Measurements from ENCODE around the gene PEPD. TPM values are rescaled to one million over a fixed set of nuclear protein-coding genes. Genes with fewer than 3 reads are reported as not detected.

PEPD gene
- total and polyA plus RNA-seq, 7 experiments from 2014 or later = 21.9 to 126 (median 24.6) TPM

DNA sequence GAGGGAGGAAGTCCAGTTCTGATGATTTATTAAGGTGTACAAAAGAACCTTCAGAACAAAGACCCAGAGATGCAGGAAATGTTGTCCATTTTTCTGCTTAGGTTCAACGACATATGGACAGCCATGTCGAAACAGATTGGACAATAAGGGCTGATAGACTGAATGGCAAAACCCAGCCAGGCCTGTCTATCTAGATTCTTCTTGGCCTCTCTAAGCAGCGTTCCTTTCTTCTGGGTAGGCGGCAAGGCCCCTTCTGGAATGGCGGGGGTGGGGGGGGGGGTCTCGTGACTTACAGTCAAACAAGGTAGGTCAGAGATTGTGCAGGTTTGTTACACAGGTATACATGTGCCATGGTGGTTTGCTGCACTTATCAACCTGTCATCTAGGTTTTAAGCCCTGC lies 39.7 kb upstream of the PEPD start:
- H3K27me3 Mint-ChIP-seq = peaks cover 0 to 14% (median 7%) of the 10 kb centered on the region in 5 donors
- ATAC-seq (no peak), DNase-seq (no peak)
- Histone ChIP-seq H3K4me1 (ENCODE audit: control insufficient read depth in 2 of 2, insufficient read depth in 2 of 2, low read length in 2 of 2) (no peaks in the 10 kb centered on the region), H3K4me3 (ENCODE audit: low read length) (no peak overlapping the region), H3K36me3 (ENCODE audit: control insufficient read depth in 2 of 3, insufficient read depth in 3 of 3, low read length in 3 of 3) (no peaks in the 10 kb centered on the region), H3K27me3 (ENCODE audit: control insufficient read depth in 2 of 2, insufficient read depth in 2 of 2, low read length in 2 of 2) (no peaks in the 10 kb centered on the region), H3K27ac (ENCODE audit: low read depth, low read length) (no peak overlapping the region), H3K9me3 (ENCODE audit: control insufficient read depth in 2 of 3, low read length in 3 of 3) (no peaks in the 10 kb centered on the region)
- no peaks in the 10 kb centered on the region for H3K9me3 Mint-ChIP-seq
- H3K27ac Mint-ChIP-seq = no peak overlapping the region
- intact Hi-C loops (cut with micrococcal nuclease) = no loop called here
- CTCF ChIA-PET = no interaction called here
- POLR2A ChIA-PET = no interaction called here
- H3K4me3 Mint-ChIP-seq = no peak overlapping the region
- H3K4me1 Mint-ChIP-seq = peaks cover 0 to under 1% (median 0%) of the 10 kb centered on the region in 7 donors
- H3K36me3 Mint-ChIP-seq = no peaks in the 10 kb centered on the region

GRCh38 chr19:33559996-33560395 lies 38.4 kb upstream of the PEPD start:
- intact Hi-C loops (cut with micrococcal nuclease) = no loop called here
- no peak for DNase-seq
- Mint-ChIP-seq H3K4me3 (no peak overlapping the region), H3K9me3 (no peaks in the 10 kb centered on the region), H3K27me3 (peaks cover 0 to 14% (median 5%) of the 10 kb centered on the region in 5 donors), H3K4me1 (peaks cover 0 to 3% (median 0%) of the 10 kb centered on the region in 7 donors), H3K27ac (no peak overlapping the region), H3K36me3 (no peaks in the 10 kb centered on the region)
- Histone ChIP-seq H3K4me1 (ENCODE audit: control insufficient read depth in 2 of 2, insufficient read depth in 2 of 2, low read length in 2 of 2) (no peaks in the 10 kb centered on the region), H3K4me3 (ENCODE audit: low read length) (no peak overlapping the region), H3K27me3 (ENCODE audit: control insufficient read depth in 2 of 2, insufficient read depth in 2 of 2, low read length in 2 of 2) (no peaks in the 10 kb centered on the region), H3K27ac (ENCODE audit: low read depth, low read length) (no peak overlapping the region), H3K36me3 (ENCODE audit: control insufficient read depth in 2 of 3, insufficient read depth in 3 of 3, low read length in 3 of 3) (no peaks in the 10 kb centered on the region), H3K9me3 (ENCODE audit: control insufficient read depth in 2 of 3, low read length in 3 of 3) (no peaks in the 10 kb centered on the region)
- no peak for ATAC-seq
- POLR2A ChIA-PET = no interaction called here
- CTCF ChIA-PET = no interaction called here

- H3K4me3 ChIP-seq (ENCODE audit: low read length) = no peak overlapping the region
- no peaks in the 10 kb centered on the region for H3K36me3 ChIP-seq (ENCODE audit: control insufficient read depth in 2 of 3, insufficient read depth in 3 of 3, low read length in 3 of 3)
- Mint-ChIP-seq H3K9me3 (peaks cover 0 to 1% (median 0%) of the 10 kb centered on the region in 11 donors), H3K36me3 (no peaks in the 10 kb centered on the region), H3K27me3 (peaks cover 0 to 11% (median 0%) of the 10 kb centered on the region in 5 donors), H3K4me1 (peaks cover 0 to 3% (median 0%) of the 10 kb centered on the region in 7 donors), H3K4me3 (no peak overlapping the region), H3K27ac (no peak overlapping the region)
- intact Hi-C loops (cut with micrococcal nuclease) = no loop called here
- H3K27ac ChIP-seq (ENCODE audit: low read depth, low read length) = no peak overlapping the region
- H3K9me3 ChIP-seq (ENCODE audit: control insufficient read depth in 2 of 3, low read length in 3 of 3) = no peaks in the 10 kb centered on the region
- POLR2A ChIA-PET = no interaction called here
- no peaks in the 10 kb centered on the region for H3K27me3 ChIP-seq (ENCODE audit: control insufficient read depth in 2 of 2, insufficient read depth in 2 of 2, low read length in 2 of 2)
- CTCF ChIA-PET = no interaction called here
- no peak for DNase-seq
- no peak for ATAC-seq
- H3K4me1 ChIP-seq (ENCODE audit: control insufficient read depth in 2 of 2, insufficient read depth in 2 of 2, low read length in 2 of 2) = no peaks in the 10 kb centered on the region
These were observed 37.3 kb upstream of the PEPD start for GRCh38 chr19:33558856-33559255.

- Mint-ChIP-seq H3K27ac (no peak overlapping the region), H3K27me3 (peaks cover 0 to 11% (median 0%) of the 10 kb centered on the region in 5 donors), H3K36me3 (no peaks in the 10 kb centered on the region), H3K4me1 (peaks cover 0 to 3% (median 0%) of the 10 kb centered on the region in 7 donors), H3K4me3 (no peak overlapping the region), H3K9me3 (peaks cover 0 to 1% (median 0%) of the 10 kb centered on the region in 11 donors)
- H3K4me1 ChIP-seq (ENCODE audit: control insufficient read depth in 2 of 2, insufficient read depth in 2 of 2, low read length in 2 of 2) = no peaks in the 10 kb centered on the region
- no peak for DNase-seq
- no peaks in the 10 kb centered on the region for H3K9me3 ChIP-seq (ENCODE audit: control insufficient read depth in 2 of 3, low read length in 3 of 3)
- H3K4me3 ChIP-seq (ENCODE audit: low read length) = no peak overlapping the region
- no peaks in the 10 kb centered on the region for H3K36me3 ChIP-seq (ENCODE audit: control insufficient read depth in 2 of 3, insufficient read depth in 3 of 3, low read length in 3 of 3)
- H3K27ac ChIP-seq (ENCODE audit: low read depth, low read length) = no peak overlapping the region
- intact Hi-C loops (cut with micrococcal nuclease) = no loop called here
- H3K27me3 ChIP-seq (ENCODE audit: control insufficient read depth in 2 of 2, insufficient read depth in 2 of 2, low read length in 2 of 2) = no peaks in the 10 kb centered on the region
- POLR2A ChIA-PET = no interaction called here
- CTCF ChIA-PET = interaction anchor here (0.6 to 0.7 kb wide), 2 partner anchors 40 to 322 kb away, joined by 3 to 4 read pairs; no protein-coding TSS in a partner anchor
- ATAC-seq = no peak
These were observed 36.6 kb upstream of the PEPD start for GRCh38 chr19:33558151-33558550.

GRCh38 chr19:33557720-33558119 lies 36.1 kb upstream of the PEPD start:
- intact Hi-C loops (cut with micrococcal nuclease) = no loop called here
- DNase-seq (no peak), ATAC-seq (no peak)
- Mint-ChIP-seq H3K4me3 (no peak overlapping the region), H3K9me3 (peaks cover 0 to 1% (median 0%) of the 10 kb centered on the region in 11 donors), H3K27me3 (peaks cover 0 to 11% (median 0%) of the 10 kb centered on the region in 5 donors), H3K36me3 (no peaks in the 10 kb centered on the region), H3K27ac (no peak overlapping the region), H3K4me1 (peaks cover 0 to 3% (median 0%) of the 10 kb centered on the region in 7 donors)
- Histone ChIP-seq H3K27ac (ENCODE audit: low read depth, low read length) (no peak overlapping the region), H3K4me3 (ENCODE audit: low read length) (no peak overlapping the region), H3K9me3 (ENCODE audit: control insufficient read depth in 2 of 3, low read length in 3 of 3) (no peaks in the 10 kb centered on the region), H3K27me3 (ENCODE audit: control insufficient read depth in 2 of 2, insufficient read depth in 2 of 2, low read length in 2 of 2) (no peaks in the 10 kb centered on the region), H3K4me1 (ENCODE audit: control insufficient read depth in 2 of 2, insufficient read depth in 2 of 2, low read length in 2 of 2) (no peaks in the 10 kb centered on the region), H3K36me3 (ENCODE audit: control insufficient read depth in 2 of 3, insufficient read depth in 3 of 3, low read length in 3 of 3) (no peaks in the 10 kb centered on the region)
- ChIA-PET POLR2A (no interaction called here), CTCF (interaction anchor here (0.7 kb wide), 1 partner anchor 321 kb away, joined by 3 read pairs; no protein-coding TSS in a partner anchor)

DNA sequence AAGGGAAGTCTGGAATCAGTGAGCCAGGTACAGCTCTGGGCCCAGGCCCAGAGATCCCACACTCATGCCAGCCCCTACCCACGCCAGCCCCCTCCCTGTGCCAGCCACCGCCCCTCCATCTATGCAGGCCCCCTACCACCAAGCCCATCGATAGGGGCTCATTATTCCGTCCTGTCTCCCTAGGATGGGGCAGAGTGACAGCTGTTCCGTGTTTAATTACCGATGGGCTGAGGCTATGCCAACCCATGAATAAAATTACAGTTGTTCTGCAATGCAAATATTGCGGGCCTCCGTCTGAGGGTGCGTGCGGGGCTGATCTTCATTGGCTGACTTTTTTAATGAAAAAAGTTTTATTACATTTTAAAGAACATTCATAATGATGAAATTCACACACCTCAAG lies 35.6 kb upstream of the PEPD start:
- POLR2A ChIA-PET = no interaction called here
- no peak overlapping the region for H3K4me3 Mint-ChIP-seq
- H3K9me3 Mint-ChIP-seq = peaks cover 0 to 1% (median 0%) of the 10 kb centered on the region in 11 donors

DNA sequence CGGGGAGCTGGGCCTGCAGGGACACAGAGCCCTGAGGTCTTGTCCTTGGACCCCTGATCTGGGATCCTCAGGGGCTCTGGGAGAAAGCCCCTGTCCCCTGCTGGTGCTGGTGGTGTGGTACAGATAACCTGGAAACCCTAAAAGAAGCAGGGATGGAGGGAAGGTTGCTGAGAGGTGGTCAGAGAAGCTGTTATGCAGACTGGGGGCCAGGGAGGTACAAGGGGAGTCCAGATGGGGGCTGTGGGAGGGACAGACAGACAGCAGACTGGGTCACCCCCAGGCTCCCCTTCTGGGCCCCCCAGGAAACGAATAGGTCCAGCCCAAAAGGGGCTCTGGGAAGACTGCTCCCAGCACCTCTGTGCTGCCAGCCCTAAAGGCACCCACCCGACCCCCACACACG lies 34.7 kb upstream of the PEPD start:
- Mint-ChIP-seq H3K4me1 (peaks cover 0 to 5% (median 0%) of the 10 kb centered on the region in 7 donors), H3K27ac (no peak overlapping the region), H3K27me3 (peaks cover 0 to 6% (median 0%) of the 10 kb centered on the region in 5 donors), H3K4me3 (no peak overlapping the region), H3K36me3 (no peaks in the 10 kb centered on the region), H3K9me3 (peaks cover 0 to 3% (median 0%) of the 10 kb centered on the region in 11 donors)
- POLR2A ChIA-PET = no interaction called here
- Histone ChIP-seq H3K27me3 (ENCODE audit: control insufficient read depth in 2 of 2, insufficient read depth in 2 of 2, low read length in 2 of 2) (no peaks in the 10 kb centered on the region), H3K4me3 (ENCODE audit: low read length) (no peak overlapping the region), H3K9me3 (ENCODE audit: control insufficient read depth in 2 of 3, low read length in 3 of 3) (no peaks in the 10 kb centered on the region), H3K4me1 (ENCODE audit: control insufficient read depth in 2 of 2, insufficient read depth in 2 of 2, low read length in 2 of 2) (no peaks in the 10 kb centered on the region), H3K27ac (ENCODE audit: low read depth, low read length) (no peak overlapping the region), H3K36me3 (ENCODE audit: control insufficient read depth in 2 of 3, insufficient read depth in 3 of 3, low read length in 3 of 3) (no peaks in the 10 kb centered on the region)
- CTCF ChIA-PET = no interaction called here
- ATAC-seq = no peak
- DNase-seq = no peak
- intact Hi-C loops (cut with micrococcal nuclease) = no loop called here

More for the DNA sequence above, 35.6 kb upstream of the PEPD start:
- Histone ChIP-seq H3K36me3 (ENCODE audit: control insufficient read depth in 2 of 3, insufficient read depth in 3 of 3, low read length in 3 of 3) (no peaks in the 10 kb centered on the region), H3K4me3 (ENCODE audit: low read length) (no peak overlapping the region), H3K4me1 (ENCODE audit: control insufficient read depth in 2 of 2, insufficient read depth in 2 of 2, low read length in 2 of 2) (no peaks in the 10 kb centered on the region), H3K27ac (ENCODE audit: low read depth, low read length) (no peak overlapping the region), H3K27me3 (ENCODE audit: control insufficient read depth in 2 of 2, insufficient read depth in 2 of 2, low read length in 2 of 2) (no peaks in the 10 kb centered on the region), H3K9me3 (ENCODE audit: control insufficient read depth in 2 of 3, low read length in 3 of 3) (no peaks in the 10 kb centered on the region)
- no peak for DNase-seq
- H3K27ac Mint-ChIP-seq = no peak overlapping the region
- no peaks in the 10 kb centered on the region for H3K36me3 Mint-ChIP-seq
- intact Hi-C loops (cut with micrococcal nuclease) = no loop called here
- CTCF ChIA-PET = no interaction called here
- no peak for ATAC-seq
- peaks cover 0 to 9% (median 0%) of the 10 kb centered on the region in 5 donors for H3K27me3 Mint-ChIP-seq
- peaks cover 0 to 5% (median 0%) of the 10 kb centered on the region in 7 donors for H3K4me1 Mint-ChIP-seq

Measured in naive thymus-derived CD4-positive, alpha-beta T cell (primary cell).